Uterus (tissue), 4 donors: ENCODE data around the gene CAPN15. TPM values are rescaled to one million over a fixed set of nuclear protein-coding genes. Genes with fewer than 3 reads are reported as not detected.

Source experiments
- DNase-seq, 2 donors: peaks; one replicate each; pipeline ENCODE4 v3.0.0-alpha.2; 2019 to 2020
- H3K27ac ChIP-seq, 2 donors: fragments of 200-600 bp; sonication (generic); 1 replicate in 1 of 2; 2 replicates in 1 of 2; pipeline ENCODE4 v1.5.1; 2016 to 2018
- H3K27me3 ChIP-seq, 2 donors: fragments of 200-600 bp; sonication (generic); one replicate each; pipeline ENCODE4 v1.5.1; 2018 to 2019; ENCODE audit warnings: control low read depth in 1 of 2
- H3K36me3 ChIP-seq, 2 donors: fragments of 200-600 bp; sonication (generic); one replicate each; pipeline ENCODE4 v1.5.1; 2019; ENCODE audit warnings: control low read depth in 1 of 2
- H3K4me1 ChIP-seq, 2 donors: fragments of 200-600 bp; sonication (generic); one replicate each; pipeline ENCODE4 v1.5.1; 2018 to 2019; ENCODE audit warnings: control low read depth in 1 of 2
- H3K4me3 ChIP-seq, 2 donors: fragments of 200-600 bp; sonication (generic); 1 replicate in 1 of 2; 2 replicates in 1 of 2; pipeline ENCODE4 v1.5.1; 2018 to 2019; ENCODE audit warnings: mild to moderate bottlenecking in 1 of 2
- H3K9me3 ChIP-seq, 2 donors: fragments of 200-600 bp; sonication (generic); one replicate each; pipeline ENCODE4 v1.5.1; 2019; ENCODE audit warnings: control low read depth in 1 of 2
- CTCF ChIP-seq, 4 experiments: fragments of 200-600 bp in 2 of 4; fragments of 450-650 bp in 2 of 4; sonication (generic) in 2 of 4; IDR thresholded peaks; one replicate each; pipeline ENCODE4 v1.5.1; 2016 to 2019; ENCODE audit warnings: antibody characterized with exemption in 4 of 4, mild to moderate bottlenecking in 2 of 4, moderate library complexity in 1 of 4
- POLR2A ChIP-seq, 2 donors: fragments of 450-650 bp; IDR thresholded peaks; one replicate each; pipeline ENCODE4 v1.6.1; 2016; ENCODE audit warnings: antibody characterized with exemption in 2 of 2, mild to moderate bottlenecking in 1 of 2, moderate library complexity in 1 of 2
- intact Hi-C: fragments of 100-400 bp; cut with DNase I; formaldehyde crosslinking; loops from one replicate; pipeline ENCODE4 v1.15.1; 2023; ENCODE audit warnings: low total_unique reads
- total RNA-seq, 4 donors: library from RNA; depleted of rRNA in 3 of 4; stranded (reverse); fragments of >200 nt in 3 of 4; gene quantifications; one replicate each; pipeline versions ENCODE4 v1.1.0 to v1.2.4, GENCODE V29; 2014 to 2023
- donor health status: DM: yes; HTN: yes; CAD: no.

CAPN15 gene
- total RNA-seq, 4 donors from 2014 or later: 7.9 to 37.3 (median 19.3) TPM

DNA sequence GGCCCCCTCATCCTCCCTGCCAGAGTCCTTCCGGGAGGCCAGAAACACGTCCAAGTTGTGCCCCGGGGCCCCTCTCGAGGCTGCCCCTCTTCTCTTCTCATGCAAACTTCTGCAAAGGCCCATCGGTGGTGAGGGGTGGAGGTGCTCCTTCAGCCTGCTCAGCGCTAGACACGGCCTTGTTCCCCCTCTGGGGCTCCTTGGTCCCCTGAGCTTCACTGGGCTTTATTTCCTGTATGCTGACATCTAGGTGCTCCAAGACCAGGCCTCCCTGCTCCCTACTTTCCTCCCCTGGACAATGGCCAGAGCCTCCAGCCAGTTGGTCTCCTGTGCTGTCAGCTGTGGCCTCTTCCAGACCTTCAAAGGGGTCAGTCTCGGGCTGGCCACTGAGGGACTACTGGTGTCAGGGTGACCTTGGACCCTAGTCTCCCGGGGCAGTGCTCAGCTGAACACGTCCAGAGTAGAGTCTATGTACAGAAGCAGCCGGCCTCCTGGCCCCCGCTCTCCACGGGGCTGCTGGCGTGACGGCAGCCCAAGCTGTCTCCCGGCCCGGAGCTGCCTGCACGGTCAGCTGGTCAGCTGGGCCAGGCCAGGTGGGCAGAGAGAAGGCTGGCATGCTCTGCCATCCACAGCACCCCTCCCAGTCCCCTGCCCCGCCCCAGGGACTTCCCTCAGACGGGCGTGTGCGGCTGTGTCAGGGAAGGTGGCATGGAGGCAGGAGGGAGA is 30.9 kb downstream of the CAPN15 start:
- no peak for TF ChIP-seq POLR2A (IDR thresholded peaks at IDR 0.05)
- H3K4me1 ChIP-seq: peaks cover 0 to 12% of the 10 kb centered on the region in 2 donors
- DNase-seq: no peak
- H3K36me3 ChIP-seq: no peaks in the 10 kb centered on the region
- peaks cover 0 to 11% of the 10 kb centered on the region in 2 donors for H3K27me3 ChIP-seq
- no peak overlapping the region for H3K4me3 ChIP-seq
- no peaks in the 10 kb centered on the region for H3K9me3 ChIP-seq
- no peak overlapping the region for H3K27ac ChIP-seq
- intact Hi-C loops: no loop called here

GRCh38 chr16:559021-559380 is 31.5 kb downstream of the CAPN15 start:
- Histone ChIP-seq H3K36me3 (no peaks in the 10 kb centered on the region), H3K9me3 (no peaks in the 10 kb centered on the region), H3K27me3 (peaks cover 0 to 11% of the 10 kb centered on the region in 2 donors), H3K27ac (no peak overlapping the region), H3K4me1 (peaks cover 0 to 12% of the 10 kb centered on the region in 2 donors), H3K4me3 (no peak overlapping the region)
- TF ChIP-seq CTCF (IDR thresholded peaks at IDR 0.05) (no peak), POLR2A (IDR thresholded peaks at IDR 0.05) (no peak)
- intact Hi-C loops: no loop called here
- DNase-seq: no peak

DNA sequence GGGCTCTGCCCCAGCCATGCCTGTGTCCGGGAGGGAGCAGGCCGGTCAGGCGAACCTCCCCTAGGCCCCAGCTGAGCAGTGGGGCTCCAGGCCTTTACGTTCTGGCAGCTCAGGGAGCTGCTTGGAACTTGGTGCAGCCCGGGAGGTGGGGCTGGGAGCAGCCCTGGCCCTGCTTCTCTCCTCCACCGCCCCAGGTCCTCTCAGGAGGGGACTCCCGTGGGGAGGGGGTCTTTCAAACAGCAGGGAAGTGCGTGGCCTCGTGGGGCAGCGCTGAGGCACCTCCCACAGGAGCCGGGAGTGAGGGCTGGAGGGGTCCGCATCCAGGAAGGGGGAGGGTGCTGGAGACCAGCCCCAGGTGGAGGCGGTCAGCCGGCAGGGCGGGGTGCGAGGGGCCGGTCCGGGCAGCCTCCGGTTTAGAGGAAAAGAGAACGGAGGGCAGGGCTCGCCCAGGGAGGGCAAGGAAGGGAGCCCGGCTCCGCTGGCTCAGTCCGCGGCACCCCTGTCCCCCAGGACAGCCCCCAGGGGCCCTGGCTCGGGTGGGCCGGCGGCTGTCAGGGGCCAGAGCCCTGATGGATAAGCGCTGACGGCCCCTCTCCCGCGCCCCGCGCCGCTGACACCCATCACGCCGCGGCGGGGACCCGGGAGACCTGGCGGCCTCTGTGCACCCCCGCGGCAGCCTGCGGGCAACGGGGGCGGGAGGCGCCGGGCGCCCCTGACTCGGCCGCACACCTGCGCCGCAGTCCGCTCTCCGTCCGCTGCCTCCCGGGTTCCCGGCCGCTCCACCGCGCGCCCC is 32.1 kb downstream of the CAPN15 start:
- Histone ChIP-seq H3K36me3 (no peaks in the 10 kb centered on the region), H3K4me3 (no peak overlapping the region), H3K27ac (no peak overlapping the region), H3K9me3 (no peaks in the 10 kb centered on the region), H3K4me1 (peaks cover 0 to 12% of the 10 kb centered on the region in 2 donors), H3K27me3 (peaks cover 0 to 11% of the 10 kb centered on the region in 2 donors)
- TF ChIP-seq POLR2A (IDR thresholded peaks at IDR 0.05) (no peak), CTCF (IDR thresholded peaks at IDR 0.05) (no peak)
- DNase-seq: no peak
- intact Hi-C loops: no loop called here

DNA sequence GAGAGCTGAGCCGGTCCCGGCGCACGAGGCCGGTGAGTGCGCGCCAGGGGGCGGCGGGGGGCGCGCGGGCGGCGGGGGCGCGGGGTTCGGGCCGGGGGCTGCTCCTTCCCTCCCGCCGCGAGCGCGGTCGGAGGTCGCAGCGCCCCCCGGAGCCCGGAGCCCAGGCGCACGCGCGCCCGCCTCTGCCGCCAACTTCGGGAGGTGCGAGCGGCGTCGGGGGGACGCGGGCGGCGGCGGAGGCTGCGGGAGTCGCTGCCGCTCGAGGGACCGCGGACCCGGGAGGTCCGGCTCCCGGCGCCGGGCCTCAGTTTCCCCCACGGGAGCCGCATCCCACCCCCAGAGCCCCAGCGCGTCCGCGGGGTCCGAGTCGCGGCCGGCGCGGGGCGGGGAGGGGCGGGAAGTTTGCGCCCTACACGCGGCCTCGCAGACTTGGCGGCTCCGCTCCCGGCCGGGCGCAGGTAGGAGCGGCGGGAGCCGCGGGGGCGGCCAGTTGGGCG is 32.7 kb downstream of the CAPN15 start, which contains the start of gene PRR35:
PRR35 (plus strand) TSS at position 191 of the 497 bp plus-strand sequence. CDS start 2,901 bp downstream, outside the sequence.
- Histone ChIP-seq H3K36me3 (no peaks in the 10 kb centered on the region), H3K27ac (no peak within 1 kb of the TSS), H3K9me3 (no peaks in the 10 kb centered on the region), H3K4me1 (peaks cover 0 to 12% of the 10 kb centered on the region in 2 donors), H3K4me3 (no peak within 1 kb of the TSS), H3K27me3 (peaks cover 0 to 11% of the 10 kb centered on the region in 2 donors)
- intact Hi-C loops: no loop called here
- no peak for DNase-seq
- TF ChIP-seq CTCF (IDR thresholded peaks at IDR 0.05) (no peak), POLR2A (IDR thresholded peaks at IDR 0.05) (no peak)

GRCh38 chr16:560701-561412 is 33.3 kb downstream of the CAPN15 start:
- H3K27ac ChIP-seq: no peak overlapping the region
- H3K9me3 ChIP-seq: no peaks in the 10 kb centered on the region
- no peak overlapping the region for H3K4me3 ChIP-seq
- H3K36me3 ChIP-seq: no peaks in the 10 kb centered on the region
- peaks cover 0 to 11% of the 10 kb centered on the region in 2 donors for H3K27me3 ChIP-seq
- H3K4me1 ChIP-seq: peaks cover 6 to 14% of the 10 kb centered on the region in 2 donors
- intact Hi-C loops: no loop called here
- TF ChIP-seq CTCF (IDR thresholded peaks at IDR 0.05) (no peak), POLR2A (IDR thresholded peaks at IDR 0.05) (no peak)
- DNase-seq: no peak
